ENCODE data around the gene SOAT2.

DNA sequence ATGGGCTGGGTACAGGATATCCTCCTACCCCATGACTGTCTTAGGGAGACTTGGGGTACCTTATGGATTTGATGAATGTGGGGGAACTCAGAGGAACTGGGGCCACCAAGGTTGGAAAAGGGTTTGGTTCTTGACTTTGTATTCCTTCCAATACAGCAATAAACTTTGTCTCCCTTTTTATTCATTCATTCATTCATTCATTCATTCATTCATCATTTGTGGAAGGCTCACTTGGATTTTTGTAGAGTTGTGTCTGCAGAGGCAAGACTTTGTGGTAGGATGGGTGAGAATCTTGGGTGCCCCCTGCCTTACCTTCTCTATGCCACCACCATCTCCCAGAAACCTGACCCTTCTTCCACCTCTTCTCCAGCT, 21.1 kb downstream of the SOAT2 start:
- TF ChIP-seq, protein P1, sequence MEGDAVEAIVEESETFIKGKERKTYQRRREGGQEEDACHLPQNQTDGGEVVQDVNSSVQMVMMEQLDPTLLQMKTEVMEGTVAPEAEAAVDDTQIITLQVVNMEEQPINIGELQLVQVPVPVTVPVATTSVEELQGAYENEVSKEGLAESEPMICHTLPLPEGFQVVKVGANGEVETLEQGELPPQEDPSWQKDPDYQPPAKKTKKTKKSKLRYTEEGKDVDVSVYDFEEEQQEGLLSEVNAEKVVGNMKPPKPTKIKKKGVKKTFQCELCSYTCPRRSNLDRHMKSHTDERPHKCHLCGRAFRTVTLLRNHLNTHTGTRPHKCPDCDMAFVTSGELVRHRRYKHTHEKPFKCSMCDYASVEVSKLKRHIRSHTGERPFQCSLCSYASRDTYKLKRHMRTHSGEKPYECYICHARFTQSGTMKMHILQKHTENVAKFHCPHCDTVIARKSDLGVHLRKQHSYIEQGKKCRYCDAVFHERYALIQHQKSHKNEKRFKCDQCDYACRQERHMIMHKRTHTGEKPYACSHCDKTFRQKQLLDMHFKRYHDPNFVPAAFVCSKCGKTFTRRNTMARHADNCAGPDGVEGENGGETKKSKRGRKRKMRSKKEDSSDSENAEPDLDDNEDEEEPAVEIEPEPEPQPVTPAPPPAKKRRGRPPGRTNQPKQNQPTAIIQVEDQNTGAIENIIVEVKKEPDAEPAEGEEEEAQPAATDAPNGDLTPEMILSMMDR (IDR thresholded peaks at IDR 0.05), result no peak
- TF ChIP-seq POLR2AphosphoS5 (IDR thresholded peaks at IDR 0.05; ENCODE audit: insufficient read depth in 1 of 2, low read depth in 1 of 2) (no peak), POLR2A (IDR thresholded peaks at IDR 0.05) (no peak)
